Measurements from ENCODE around the gene VAT1.

DNA sequence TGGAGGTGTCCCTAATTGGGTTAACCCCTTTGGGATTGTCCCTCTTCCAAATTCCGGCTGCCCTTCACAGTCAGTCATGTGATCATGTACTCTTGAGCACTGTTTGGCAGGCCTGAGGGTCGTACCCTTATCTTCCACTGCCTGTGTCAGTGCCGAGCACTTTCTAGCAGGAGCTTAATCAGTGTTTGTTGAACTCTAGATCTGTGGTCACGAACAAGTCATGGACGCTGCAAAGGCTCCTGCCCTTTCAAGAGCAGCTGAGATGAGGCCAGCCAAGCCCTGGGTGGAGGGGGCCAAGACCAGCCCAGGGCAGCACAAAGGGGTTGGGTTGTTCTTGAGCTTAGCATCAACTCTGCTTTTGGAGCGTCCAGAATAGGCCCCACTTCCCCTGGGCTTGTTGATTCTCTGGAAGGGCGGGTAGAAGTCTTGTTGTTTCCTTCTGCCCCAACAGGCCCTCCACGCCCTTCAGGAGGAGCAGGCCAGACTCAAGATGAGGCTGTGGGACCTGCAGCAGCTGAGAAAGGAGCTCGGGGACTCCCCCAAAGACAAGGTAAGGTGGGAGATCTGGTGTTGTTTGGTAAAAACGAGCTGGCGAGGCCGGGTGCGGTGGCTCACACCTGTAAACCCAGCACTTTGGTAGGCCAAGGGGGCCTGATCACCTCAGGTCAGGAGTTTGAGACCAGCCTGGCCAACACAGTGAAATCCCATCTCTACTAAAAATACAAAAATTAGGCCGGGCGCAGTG lies 10.3 kb downstream of the VAT1 start:
- TF ChIP-seq EZH2 (IDR thresholded peaks at IDR 0.05; ENCODE audit: insufficient read depth, poor library complexity, severe bottlenecking) (no peak), EZH2phosphoT487 (IDR thresholded peaks at IDR 0.05; ENCODE audit: insufficient read depth, low read depth) (no peak)
